Cardiac muscle cell (in vitro differentiated cells and primary cell): ENCODE data around the gene PLEKHM1. TPM values are rescaled to one million over a fixed set of nuclear protein-coding genes. Genes with fewer than 3 reads are reported as not detected.
"Not testable (repeated sequence)": the region's sequence is repeated elsewhere in the genome, so short reads cannot be mapped to it uniquely, and the experiment has no call there.

ENCODE experiments used
- DNase-seq, 2 donors: peaks; one replicate each; pipeline versions ENCODE4 v3.0.0 to v3.0.0-alpha.2; 2010 to 2017; ENCODE audit warnings: low read depth in 1 of 2, low spot score in 1 of 2
- H3K27ac ChIP-seq: fragments of 200-600 bp; sonication (generic); 2 replicates; pipeline ENCODE4 v1.5.1; 2016
- H3K27me3 ChIP-seq: fragments of 200-600 bp; sonication (generic); 2 replicates; pipeline ENCODE4 v1.6.0; 2016; ENCODE audit warnings: control low read depth
- H3K36me3 ChIP-seq: fragments of 200-600 bp; sonication (generic); 2 replicates; pipeline ENCODE4 v1.5.1; 2016; ENCODE audit warnings: control low read depth
- H3K4me1 ChIP-seq: fragments of 200-600 bp; sonication (generic); 2 replicates; pipeline ENCODE4 v1.8.1; 2017; ENCODE audit warnings: low read depth, mild to moderate bottlenecking, mixed run types
- H3K4me3 ChIP-seq: fragments of 200-600 bp; sonication (generic); 2 replicates; pipeline ENCODE4 v1.5.1; 2016; ENCODE audit warnings: mild to moderate bottlenecking
- H3K9me3 ChIP-seq: fragments of 200-600 bp; sonication (generic); 2 replicates; pipeline ENCODE4 v1.5.1; 2017; ENCODE audit warnings: low read depth, mild to moderate bottlenecking, control low read depth
- polyA plus RNA-seq: library from polyadenylated mRNA; unstranded; fragments of >200 nt; fragmentation: Nextera tagmentation; extraction: Ambion mirVana; gene quantifications from 2 replicates; pipeline ENCODE4 v1.2.1, GENCODE V29; 2016
- total RNA-seq: library from RNA; depleted of rRNA; stranded (reverse); fragments of >200 nt; gene quantifications from 2 replicates; pipeline ENCODE4 v1.2.3, GENCODE V29; 2016

The PLEKHM1 gene
- total and polyA plus RNA-seq, 2 experiments from 2014 or later: 13.5 to 50.8 TPM

DNA sequence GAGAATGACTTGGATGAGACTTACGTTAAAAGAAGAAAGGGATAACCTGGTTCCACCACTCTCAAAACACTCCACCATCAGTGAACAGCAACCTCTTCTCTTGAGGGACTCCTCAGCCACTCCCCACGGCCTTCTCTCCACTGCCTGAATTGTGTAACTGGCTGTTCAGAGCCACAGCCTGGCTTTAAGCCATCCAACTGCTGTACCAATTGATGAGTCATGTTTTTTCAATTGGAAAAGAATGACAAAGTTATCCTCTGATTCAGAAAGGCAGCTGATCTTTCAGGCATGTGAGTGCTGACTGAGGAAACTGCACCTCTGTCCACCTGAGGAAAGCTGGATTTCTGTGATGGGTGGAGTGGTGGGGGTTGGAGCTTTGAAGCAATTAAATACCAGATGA lies 2.8 kb downstream of the PLEKHM1 start:
- not testable (repeated sequence) for H3K4me3 ChIP-seq, H3K4me1 ChIP-seq, H3K27me3 ChIP-seq, H3K9me3 ChIP-seq, H3K27ac ChIP-seq, H3K36me3 ChIP-seq
- peak in 1 of 2 donors; percentile 87 for DNase-seq

DNA sequence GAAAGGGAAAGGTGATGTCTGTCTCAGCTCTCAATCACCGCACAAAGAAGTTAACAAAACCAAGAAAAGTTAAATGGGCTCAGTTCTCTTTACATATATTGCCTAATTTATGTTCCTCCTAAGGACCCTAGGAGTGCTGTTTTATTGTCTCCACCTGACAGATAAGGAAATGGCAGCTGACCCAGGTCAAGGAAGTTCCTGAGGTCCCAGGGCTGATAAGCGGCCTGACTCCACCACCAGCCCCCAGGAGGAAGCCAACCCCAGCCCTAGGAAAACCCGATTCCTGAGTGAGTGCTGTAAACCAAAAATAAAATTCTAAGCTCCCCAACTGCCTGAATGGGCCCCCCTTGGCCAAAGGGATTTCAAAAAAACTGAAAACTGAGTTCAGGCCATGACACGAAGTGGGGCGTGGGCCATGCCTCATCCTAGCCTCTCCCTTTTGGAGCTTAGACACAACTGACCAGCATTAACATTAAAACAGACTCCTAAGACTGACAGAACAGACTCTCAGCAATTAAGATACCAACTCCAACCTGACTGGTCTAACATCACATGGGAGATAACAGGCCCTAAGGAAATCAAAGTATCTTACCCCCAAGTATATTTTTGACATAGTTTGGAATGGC lies 6.8 kb downstream of the PLEKHM1 start:
- not testable (repeated sequence) for H3K36me3 ChIP-seq, H3K27me3 ChIP-seq, H3K4me3 ChIP-seq, H3K9me3 ChIP-seq, DNase-seq, H3K4me1 ChIP-seq
- H3K27ac ChIP-seq: peak overlapping the region; percentile 81

DNA sequence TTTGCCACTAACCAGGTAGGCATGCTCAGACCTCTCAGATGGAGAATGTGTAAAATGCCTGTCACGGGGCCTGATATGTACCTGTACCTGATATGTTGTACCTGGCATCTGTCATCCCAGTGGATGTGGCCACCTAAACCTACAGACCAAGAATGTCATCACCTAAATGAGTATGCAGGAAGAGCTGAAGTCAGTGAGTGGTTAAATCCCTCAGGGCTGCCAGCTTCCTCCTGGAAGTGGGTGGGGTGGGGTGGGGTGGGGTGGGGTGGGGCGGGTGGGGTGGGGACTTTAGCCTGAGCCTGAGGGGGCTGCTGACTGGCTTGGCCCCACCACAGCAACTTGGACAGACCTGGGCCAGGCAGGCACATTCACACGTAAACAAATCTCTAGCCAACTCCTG lies 7.3 kb downstream of the PLEKHM1 start:
- H3K27ac ChIP-seq: peak overlapping the region; percentile 81
- not testable (repeated sequence) for H3K4me3 ChIP-seq, H3K36me3 ChIP-seq, DNase-seq, H3K27me3 ChIP-seq, H3K9me3 ChIP-seq, H3K4me1 ChIP-seq

DNA sequence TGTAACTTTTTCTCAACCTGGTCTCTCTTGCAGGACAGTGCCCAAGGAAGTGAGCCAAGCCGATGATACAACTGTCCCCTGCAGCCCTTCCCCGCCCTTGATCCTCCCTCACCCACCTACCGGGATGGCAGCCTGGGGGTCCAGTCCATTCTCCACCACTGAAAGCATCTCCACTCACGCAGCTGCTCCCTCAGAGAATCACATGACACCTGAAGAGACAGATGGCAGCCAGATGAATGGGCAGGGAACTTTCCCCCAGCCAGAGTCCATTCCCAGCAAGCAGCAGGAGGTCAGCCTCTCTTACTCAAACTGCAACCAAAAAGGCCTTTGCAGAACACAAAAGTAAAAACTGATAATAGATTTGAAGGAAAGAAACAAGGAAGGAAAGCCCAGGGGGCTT lies 8.2 kb downstream of the PLEKHM1 start:
- H3K36me3 ChIP-seq, H3K4me1 ChIP-seq, H3K27ac ChIP-seq, H3K9me3 ChIP-seq, H3K4me3 ChIP-seq, H3K27me3 ChIP-seq, DNase-seq: not testable (repeated sequence)

DNA sequence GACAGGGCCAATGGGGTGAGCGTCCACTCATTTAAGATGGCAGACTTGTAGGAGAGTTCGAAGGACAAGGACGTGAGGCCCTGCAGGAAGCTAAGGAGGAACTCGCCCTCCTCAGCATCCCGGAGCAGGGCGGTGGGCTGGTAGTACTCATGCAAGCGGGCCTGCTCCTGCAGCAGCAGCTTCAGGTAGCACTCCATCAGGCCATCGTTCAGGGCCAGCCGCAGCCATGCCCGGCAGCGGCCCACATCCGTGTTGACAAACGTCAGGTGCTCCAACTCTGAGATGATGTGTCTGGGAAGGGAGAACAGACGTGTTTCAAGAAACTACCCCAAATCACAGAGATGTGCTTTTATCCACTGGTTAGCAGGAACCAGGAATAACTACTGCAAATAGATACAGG lies 15.1 kb downstream of the PLEKHM1 start:
- not testable (repeated sequence) for H3K27ac ChIP-seq, H3K9me3 ChIP-seq, H3K27me3 ChIP-seq, DNase-seq, H3K4me1 ChIP-seq, H3K36me3 ChIP-seq, H3K4me3 ChIP-seq

DNA sequence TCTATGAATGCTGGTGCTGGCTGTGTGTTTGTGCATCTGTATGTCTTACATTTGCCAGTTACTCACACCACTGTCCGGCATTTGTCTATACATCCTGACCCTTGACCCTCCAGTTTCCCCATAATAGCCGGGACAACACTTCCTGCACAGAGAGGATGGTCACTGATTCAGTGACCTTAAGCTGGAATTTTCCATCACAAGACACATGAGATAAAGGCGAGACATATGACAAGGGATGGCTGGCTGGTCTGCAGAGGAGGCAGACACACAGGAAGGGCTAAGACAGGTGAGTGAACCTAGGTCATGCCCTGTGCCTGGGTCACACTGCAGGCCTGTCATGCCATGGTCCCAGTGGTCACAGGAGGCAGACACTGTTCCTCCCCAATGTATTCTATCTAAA lies 18.3 kb downstream of the PLEKHM1 start:
- not testable (repeated sequence) for H3K36me3 ChIP-seq, H3K27ac ChIP-seq, H3K9me3 ChIP-seq, H3K4me1 ChIP-seq, DNase-seq, H3K4me3 ChIP-seq, H3K27me3 ChIP-seq

DNA sequence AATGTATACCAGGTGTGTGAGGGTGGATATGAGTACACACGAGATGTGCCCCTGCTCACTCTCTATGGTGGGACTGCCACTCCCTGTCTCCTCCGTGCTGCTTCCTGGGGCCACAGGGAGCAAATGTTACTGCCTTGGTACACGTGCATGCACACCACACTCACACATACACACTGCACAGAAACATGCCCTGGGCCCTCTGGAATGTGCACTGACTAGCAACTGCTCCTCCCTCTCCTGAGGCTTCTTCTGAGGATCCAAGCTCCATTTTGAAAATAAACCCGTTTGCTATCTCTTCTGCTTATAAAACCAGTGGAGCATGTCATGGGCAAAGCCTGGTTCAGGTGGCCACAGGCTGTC lies 21.3 kb downstream of the PLEKHM1 start:
- not testable (repeated sequence) for H3K27ac ChIP-seq, H3K36me3 ChIP-seq, H3K9me3 ChIP-seq, H3K4me1 ChIP-seq, H3K27me3 ChIP-seq, DNase-seq, H3K4me3 ChIP-seq

DNA sequence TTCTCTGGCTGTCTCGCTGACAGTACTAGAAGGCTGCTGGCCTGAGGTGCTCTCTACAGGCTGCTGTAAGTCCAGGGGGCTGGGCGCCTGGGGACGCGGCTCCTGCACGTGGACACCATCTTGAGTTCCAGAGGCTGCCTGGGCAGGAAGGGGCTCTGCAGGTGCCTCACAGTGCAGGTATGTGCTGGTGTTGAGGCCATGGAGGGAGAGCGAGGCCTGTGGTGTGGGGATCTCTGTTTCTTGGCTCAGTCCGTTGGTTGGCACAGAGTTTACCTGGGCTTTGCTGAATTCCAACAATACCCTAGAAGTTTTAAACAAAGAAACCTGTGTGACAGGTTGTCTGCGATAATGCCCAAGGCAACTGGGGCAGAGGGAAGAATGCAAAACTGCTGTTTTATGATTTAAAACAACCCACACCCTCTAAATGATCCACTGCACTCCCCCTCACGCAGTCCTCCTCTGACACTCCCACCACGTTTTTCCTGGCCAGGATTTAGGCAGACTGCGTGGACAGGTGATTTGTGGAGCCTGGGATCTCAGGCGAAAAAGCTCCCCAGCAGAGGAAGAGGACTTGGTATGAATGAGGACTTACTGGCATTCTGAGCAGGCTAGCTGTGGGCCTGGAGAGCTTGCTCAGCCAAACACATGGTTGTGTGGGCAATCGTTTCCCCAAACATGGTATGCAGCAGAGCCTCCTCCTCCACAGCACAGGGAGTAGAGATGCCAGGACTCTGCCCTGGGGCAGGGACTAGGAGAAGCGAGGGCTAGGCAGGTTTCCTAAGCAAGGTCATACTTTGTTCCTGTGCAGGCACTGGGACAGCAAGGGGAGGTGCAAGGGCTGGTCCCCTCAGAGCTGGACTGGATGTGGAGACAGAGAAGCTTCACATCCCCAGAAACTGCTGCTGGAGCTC lies 22.0 kb downstream of the PLEKHM1 start:
- not testable (repeated sequence) for H3K27me3 ChIP-seq, H3K9me3 ChIP-seq, H3K36me3 ChIP-seq, H3K4me3 ChIP-seq, H3K4me1 ChIP-seq, DNase-seq, H3K27ac ChIP-seq

DNA sequence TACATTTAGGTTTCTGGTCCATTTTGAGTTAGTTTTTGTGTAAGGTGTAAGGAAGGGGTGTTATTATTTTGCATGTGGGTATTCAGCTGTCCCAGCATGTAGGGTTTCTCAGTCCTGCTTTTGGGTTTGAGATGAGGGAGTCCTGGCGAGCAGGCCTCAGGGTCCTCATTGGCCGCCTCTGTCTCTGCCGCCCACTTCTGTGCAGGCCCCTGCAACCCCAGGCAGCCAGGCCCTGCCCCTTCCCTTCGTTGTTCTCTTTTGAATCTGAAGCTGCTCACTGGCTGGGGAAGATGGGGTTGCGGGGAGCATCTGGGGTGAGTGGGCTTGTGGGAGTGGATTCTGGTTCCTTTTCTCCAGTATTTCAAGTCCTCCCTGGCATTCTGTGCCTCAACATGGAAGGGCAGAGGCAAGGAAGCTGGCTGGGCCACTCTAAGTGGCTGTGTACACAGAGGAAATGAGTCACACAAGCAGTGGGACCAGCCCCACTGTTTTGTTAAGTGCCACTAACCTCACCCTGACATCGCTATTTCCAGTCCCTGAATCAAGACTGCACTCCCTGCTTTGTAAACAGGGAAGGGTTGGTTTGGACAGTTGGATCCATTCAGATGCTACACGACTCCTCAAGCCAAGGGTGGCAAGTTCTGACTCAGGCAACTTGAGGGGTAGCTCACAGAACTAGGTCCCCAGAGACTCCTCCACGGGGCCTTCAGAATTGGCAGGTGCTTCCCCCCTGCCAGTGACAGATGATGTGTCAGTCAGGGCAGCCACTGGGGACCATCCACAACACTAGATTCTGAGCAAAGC lies 28.8 kb downstream of the PLEKHM1 start:
- H3K27me3 ChIP-seq, H3K4me1 ChIP-seq, H3K36me3 ChIP-seq, H3K4me3 ChIP-seq, H3K27ac ChIP-seq, H3K9me3 ChIP-seq: not testable (repeated sequence)
- peak in 1 of 2 donors; percentile 5 for DNase-seq

DNA sequence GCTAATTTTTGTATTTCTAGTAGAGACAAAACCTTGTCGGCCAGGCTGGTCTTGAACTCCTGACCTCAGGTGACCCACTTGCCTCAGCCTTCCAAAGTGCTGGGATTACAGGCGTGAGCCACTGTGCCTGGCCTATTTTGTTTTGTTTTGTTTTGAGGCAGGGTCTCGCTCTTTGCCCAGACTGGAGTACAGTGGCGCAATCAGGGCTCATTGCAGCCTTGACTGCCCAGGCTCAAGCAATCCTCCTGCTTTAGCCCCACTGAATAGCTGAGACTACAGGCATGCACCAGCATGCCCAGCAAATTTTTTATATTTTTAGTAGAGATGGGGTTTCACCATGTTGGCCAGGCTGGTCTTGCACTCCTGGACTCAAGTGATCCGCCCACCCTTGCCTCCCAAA lies 30.1 kb downstream of the PLEKHM1 start:
- H3K9me3 ChIP-seq, H3K4me3 ChIP-seq, DNase-seq, H3K27me3 ChIP-seq, H3K36me3 ChIP-seq, H3K4me1 ChIP-seq, H3K27ac ChIP-seq: not testable (repeated sequence)

DNA sequence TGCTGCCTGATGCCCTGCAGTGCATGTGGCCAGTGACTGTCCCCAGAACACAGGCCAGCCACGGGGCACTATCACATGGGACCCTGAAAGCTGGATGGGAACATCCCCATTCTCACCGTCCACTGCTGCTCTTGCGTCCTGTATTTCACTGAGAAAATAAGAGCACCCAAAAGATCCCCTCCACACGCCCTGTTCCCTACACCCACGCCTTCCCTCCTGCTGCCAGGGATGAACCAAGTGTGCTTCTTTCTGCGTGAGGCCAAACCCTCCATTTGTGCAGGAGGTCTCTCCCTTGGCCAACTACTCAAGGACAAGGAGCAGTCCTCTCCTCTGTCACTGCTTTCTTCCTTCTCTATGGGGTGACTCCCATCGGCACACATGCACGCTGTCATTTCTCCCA lies 36.2 kb downstream of the PLEKHM1 start:
- not testable (repeated sequence) for H3K4me3 ChIP-seq, DNase-seq, H3K36me3 ChIP-seq, H3K27me3 ChIP-seq, H3K4me1 ChIP-seq, H3K27ac ChIP-seq, H3K9me3 ChIP-seq

DNA sequence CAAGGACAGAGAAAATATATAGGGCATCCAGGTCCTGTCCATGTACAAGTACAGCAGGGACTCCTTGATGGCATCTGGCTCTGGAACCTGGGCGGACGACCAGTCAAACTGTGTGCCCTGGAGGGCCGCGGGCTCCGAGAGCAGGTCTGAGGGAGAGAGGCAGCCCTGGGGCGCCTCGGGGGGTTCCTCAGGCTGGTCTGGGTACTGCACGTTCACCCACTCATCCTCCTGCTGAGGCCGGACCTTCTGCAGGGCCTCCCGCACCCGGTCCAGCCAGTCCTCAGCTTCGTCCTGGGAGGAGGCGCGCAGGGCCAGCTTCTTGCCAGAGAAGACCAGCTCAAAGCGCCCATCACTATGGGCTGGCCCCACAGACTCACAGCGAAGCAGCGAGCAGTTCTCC lies 36.8 kb downstream of the PLEKHM1 start:
- not testable (repeated sequence) for DNase-seq, H3K36me3 ChIP-seq, H3K4me3 ChIP-seq, H3K4me1 ChIP-seq, H3K27me3 ChIP-seq, H3K27ac ChIP-seq, H3K9me3 ChIP-seq

DNA sequence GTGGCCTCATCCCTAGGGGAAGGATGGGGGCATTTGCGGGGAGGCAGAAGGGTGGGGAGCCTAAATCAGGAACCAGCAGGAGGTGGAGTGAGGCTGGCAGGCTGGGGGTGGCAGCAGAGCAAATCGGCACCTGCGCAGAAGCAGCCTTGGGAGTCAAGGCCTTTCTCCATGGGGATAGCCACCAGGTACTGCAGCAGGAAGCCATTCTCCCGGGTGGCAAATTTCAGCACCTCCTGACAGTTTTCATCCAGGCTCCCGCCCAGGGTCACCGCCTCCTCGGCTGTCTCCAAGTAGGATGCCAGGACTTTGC lies 37.3 kb downstream of the PLEKHM1 start:
- not testable (repeated sequence) for H3K4me3 ChIP-seq, H3K36me3 ChIP-seq, DNase-seq, H3K9me3 ChIP-seq, H3K27me3 ChIP-seq, H3K4me1 ChIP-seq, H3K27ac ChIP-seq
